ENCODE results near the gene PTBP2.

GRCh38 chr1:96747565-96747964, 26.0 kb downstream of the PTBP2 start:
- TF ChIP-seq EZH2phosphoT487 (IDR thresholded peaks at IDR 0.05; ENCODE audit: insufficient read depth, low read depth) (no peak), EZH2 (IDR thresholded peaks at IDR 0.05; ENCODE audit: insufficient read depth, poor library complexity, severe bottlenecking) (no peak)

Data from GM23248 (cell line).